ENCODE data around the gene PPP2R5C. TPM values are rescaled to one million over a fixed set of nuclear protein-coding genes. Genes with fewer than 3 reads are reported as not detected.
"Not testable (repeated sequence)": the region's sequence is repeated elsewhere in the genome, so short reads cannot be mapped to it uniquely, and the experiment has no call there.

The PPP2R5C gene
- total RNA-seq, 1 donor from 2014 or later = 202 TPM

DNA sequence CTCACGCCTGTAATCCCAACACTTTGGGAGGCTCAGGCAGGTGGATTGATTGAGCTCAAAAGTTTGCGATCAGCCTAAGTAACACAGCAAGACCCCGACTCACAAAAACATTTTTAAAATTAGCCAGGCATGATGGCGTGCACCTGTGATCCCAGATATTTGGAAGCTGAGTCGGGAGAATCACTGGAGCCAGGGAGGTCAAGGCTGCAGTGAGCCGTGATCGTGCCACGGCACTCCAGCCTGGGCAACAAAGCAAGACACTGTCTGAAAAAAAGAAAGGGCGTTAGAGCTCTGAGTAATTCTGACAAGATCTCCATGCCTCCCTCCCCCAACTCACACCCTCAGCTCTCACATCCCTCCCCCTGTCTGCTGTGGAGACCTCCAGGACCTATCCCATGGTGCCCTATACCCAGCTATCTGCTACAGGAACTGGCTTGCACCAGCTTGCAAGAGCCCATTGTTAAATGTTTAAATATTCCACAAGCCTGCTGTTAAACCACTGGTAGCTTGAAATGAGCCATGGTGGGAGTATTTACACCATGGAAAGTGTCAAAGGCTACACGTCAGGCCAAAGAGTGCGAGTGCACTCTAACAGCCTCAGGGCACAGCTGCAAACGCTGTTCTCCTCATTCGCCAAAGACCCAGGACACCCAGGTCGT, 35.1 kb upstream of the PPP2R5C start:
- intact Hi-C loops (cut with DNase I) = no loop called here
- DNase-seq (ENCODE audit: low spot score) = no peak

DNA sequence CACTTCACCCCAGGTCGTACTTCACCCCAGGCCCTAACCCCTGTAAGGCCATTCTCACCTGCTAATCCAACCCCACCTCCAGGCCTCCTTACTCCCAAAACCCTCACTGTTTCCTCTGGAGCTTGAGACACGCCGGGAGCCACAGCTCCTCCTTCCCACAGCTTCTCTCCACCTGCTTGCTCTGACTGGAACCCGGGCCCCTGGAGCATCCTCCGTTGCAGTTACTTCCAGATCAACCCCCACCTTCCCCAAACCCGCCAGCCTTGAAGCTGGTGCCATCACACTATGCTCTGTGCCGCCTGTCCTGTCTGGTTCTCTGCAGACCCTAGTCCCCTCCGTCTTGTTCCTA, 34.6 kb upstream of the PPP2R5C start:
- intact Hi-C loops (cut with DNase I) = no loop called here
- DNase-seq (ENCODE audit: low spot score) = no peak

DNA sequence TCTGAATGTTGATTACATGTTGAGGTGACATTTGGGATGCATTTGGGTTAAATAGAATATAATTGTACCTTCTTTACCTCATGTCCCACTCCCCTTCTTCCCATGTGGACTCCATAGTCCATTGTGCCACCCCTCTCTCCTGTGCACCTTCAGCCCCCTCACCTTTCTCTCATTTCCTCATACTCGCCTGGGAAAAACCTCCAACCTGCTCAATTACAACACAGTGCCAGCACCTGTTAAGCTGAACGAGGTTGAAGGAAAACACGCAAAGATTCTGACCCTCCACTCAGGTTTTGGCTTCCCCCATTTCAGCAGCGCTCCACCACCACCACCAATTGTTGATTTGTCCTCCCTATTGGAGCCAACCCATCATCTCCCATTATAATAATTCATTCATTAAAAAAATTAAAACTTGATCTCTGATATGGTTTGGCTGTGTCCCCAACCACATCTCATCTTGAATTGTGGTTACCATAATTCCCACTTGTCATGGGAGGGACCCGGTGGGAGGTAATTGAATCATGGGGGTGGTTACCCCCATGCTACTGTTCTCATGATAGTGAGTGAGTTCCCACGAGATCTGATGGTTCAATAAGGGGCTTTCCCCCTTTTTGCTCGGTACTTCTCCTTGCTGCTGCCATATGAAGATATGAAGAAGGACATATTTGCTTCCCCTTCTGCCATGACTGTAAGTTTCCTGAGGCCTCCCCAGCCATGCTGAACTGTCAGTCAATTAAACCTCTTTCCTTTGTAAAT, 33.7 kb upstream of the PPP2R5C start:
- intact Hi-C loops (cut with DNase I) = no loop called here
- no peak for DNase-seq (ENCODE audit: low spot score)

- no peak for DNase-seq (ENCODE audit: low spot score)
- intact Hi-C loops (cut with DNase I) = no loop called here
Observed at GRCh38 chr14:101728367-101728742, 33.2 kb upstream of the PPP2R5C start.

- DNase-seq (ENCODE audit: low spot score) = no peak
- intact Hi-C loops (cut with DNase I) = no loop called here
Observed at GRCh38 chr14:101729382-101729781, 32.1 kb upstream of the PPP2R5C start.

GRCh38 chr14:101730157-101730556, 31.4 kb upstream of the PPP2R5C start:
- DNase-seq (ENCODE audit: low spot score); intact Hi-C loops (cut with DNase I): not testable (repeated sequence)

GRCh38 chr14:101730626-101731186, 30.8 kb upstream of the PPP2R5C start:
- intact Hi-C loops (cut with DNase I) = no loop called here
- DNase-seq (ENCODE audit: low spot score) = no peak

GRCh38 chr14:101731187-101732080, 30.1 kb upstream of the PPP2R5C start:
- intact Hi-C loops (cut with DNase I) = no loop called here
- peak; percentile 89 for DNase-seq (ENCODE audit: low spot score)

GRCh38 chr14:101732118-101732517, 29.4 kb upstream of the PPP2R5C start:
- no peak for DNase-seq (ENCODE audit: low spot score)
- intact Hi-C loops (cut with DNase I) = no loop called here

DNA sequence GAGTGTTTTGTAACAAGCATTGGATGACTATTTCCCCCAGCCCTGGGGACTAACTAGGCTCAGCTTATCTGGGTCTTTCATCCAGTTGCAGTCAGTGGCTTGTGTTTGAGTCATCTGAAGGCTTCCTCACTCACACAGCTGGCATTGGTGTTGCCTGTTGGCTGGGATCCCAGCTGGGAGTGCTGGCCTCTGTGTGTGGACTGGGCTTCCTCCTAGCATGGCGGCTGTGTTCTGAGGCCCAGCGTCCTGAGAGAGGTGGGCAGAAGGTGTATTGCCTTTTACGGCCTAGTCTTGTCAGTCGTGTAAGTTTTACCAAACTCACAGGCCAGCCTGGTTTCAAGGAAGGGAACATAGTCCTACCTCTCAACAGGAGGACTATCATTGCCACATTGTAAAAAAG, 28.3 kb upstream of the PPP2R5C start:
- DNase-seq (ENCODE audit: low spot score) = no peak
- intact Hi-C loops (cut with DNase I) = no loop called here

GRCh38 chr14:101734246-101734847, 27.2 kb upstream of the PPP2R5C start:
- no peak for DNase-seq (ENCODE audit: low spot score)
- intact Hi-C loops (cut with DNase I) = no loop called here

DNA sequence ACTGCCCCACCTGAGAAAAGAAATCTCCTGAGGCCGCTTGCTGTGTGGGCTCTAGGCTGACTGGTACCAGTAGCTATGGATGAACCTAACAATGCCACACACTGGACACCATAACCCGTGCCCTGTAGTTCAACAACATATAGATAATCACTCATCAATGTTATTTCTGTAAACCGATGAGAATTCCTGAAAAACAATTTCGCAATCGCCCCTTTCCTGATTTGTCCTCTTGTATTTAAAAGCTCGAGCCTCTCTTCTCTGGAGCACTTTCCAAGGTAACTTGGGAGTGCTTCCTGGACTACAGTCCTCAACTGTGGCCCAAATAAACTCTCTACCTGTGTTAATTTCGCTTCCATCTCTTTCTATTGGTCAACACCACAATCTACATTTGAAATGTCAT, 26.1 kb upstream of the PPP2R5C start:
- DNase-seq (ENCODE audit: low spot score) = no peak
- intact Hi-C loops (cut with DNase I) = no loop called here

- no peak for DNase-seq (ENCODE audit: low spot score)
- intact Hi-C loops (cut with DNase I) = no loop called here
Observed at GRCh38 chr14:101736071-101736470, 25.4 kb upstream of the PPP2R5C start.

DNA sequence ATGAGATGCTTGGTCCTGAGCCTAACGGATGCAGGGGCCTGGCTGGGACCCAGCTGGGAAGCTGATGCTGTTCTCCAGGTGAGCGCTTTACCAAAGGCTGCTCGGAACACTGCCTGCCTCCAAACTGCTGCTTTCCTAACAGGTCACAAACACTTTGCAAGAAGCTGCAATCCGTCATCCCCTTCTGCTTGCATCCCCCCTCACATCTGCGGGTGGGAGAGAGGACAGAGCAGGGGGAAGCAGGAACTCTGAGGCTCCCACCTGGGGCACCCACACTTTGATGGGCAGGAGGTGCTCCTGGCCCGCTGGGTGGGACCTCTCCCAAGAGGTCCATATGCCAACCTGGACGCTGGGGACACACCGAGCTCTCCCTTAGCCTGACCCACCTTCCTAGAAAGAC, 24.9 kb upstream of the PPP2R5C start:
- intact Hi-C loops (cut with DNase I) = no loop called here
- DNase-seq (ENCODE audit: low spot score) = no peak

GRCh38 chr14:101737414-101738339, 23.8 kb upstream of the PPP2R5C start:
- DNase-seq (ENCODE audit: low spot score) = no peak
- intact Hi-C loops (cut with DNase I) = no loop called here

- intact Hi-C loops (cut with DNase I) = no loop called here
Observed at GRCh38 chr14:101738703-101739320, 22.7 kb upstream of the PPP2R5C start.

GRCh38 chr14:101739446-101740141, 21.9 kb upstream of the PPP2R5C start:
- intact Hi-C loops (cut with DNase I) = no loop called here
- no peak for DNase-seq (ENCODE audit: low spot score)

More at GRCh38 chr14:101738703-101739320, 22.7 kb upstream of the PPP2R5C start:
- DNase-seq (ENCODE audit: low spot score) = no peak

GRCh38 chr14:101740981-101741380, 20.5 kb upstream of the PPP2R5C start:
- no peak for DNase-seq (ENCODE audit: low spot score)
- intact Hi-C loops (cut with DNase I) = no loop called here
